VCaP (cell line): ENCODE measurements around the gene SLC12A4.
A peak's percentile ranks its signal among the peaks of the same experiment; 100 is the strongest.

ENCODE experiments used
- H3K27ac ChIP-seq: fragments of 450-650 bp; 2 replicates; pipeline ENCODE4 v1.5.1; 2017
- TF ChIP-seq, protein P1 (sequence below): fragments of 450-650 bp; conservative IDR thresholded peaks from 2 replicates; pipeline ENCODE4 v1.5.1; 2017; ENCODE audit warnings: mild to moderate bottlenecking, moderate library complexity

SLC12A4 gene

DNA sequence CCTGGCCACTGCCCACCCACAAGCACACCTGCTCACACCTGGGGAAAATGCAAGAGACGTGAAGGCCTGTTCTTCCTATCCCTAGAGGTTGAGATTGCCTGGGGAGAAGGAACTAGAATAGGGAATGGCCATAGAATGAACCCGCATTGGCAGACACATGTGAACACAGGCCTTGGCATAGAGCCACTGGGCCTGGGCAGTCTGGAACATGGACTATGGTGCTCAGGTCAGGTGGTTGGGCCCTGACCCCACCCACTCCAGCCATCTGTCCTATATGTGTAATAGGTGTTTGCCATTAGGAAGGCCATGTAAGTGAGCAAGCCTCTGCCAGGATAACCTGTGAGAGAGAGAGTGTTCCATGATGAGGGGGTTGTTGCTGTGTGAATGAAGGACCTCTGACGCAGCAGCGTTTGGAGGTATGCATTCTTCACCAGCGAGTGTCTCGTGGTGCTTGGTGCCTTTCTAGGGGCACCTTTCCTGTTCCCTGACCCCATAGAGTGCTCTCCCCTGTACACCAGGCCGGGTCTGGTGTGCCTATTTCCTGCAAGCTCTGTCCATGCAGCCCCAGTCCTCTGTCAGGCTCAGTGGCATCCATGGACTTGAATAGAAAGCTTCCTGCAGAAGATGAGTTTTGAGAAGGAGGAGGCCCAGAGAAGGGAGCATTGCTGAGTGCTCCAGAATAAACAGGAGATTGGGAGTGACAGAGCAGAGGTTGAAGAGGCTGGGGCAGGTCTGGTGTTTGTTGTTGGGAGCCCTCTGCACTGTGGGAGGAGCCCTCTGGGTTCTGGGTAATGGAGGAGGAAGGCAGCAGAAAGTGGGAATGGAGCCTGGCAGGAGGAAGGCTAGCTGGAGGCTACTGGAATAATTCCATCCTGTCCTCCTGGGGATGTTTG lies 52.4 kb downstream of the SLC12A4 start:
- TF ChIP-seq, protein P1, sequence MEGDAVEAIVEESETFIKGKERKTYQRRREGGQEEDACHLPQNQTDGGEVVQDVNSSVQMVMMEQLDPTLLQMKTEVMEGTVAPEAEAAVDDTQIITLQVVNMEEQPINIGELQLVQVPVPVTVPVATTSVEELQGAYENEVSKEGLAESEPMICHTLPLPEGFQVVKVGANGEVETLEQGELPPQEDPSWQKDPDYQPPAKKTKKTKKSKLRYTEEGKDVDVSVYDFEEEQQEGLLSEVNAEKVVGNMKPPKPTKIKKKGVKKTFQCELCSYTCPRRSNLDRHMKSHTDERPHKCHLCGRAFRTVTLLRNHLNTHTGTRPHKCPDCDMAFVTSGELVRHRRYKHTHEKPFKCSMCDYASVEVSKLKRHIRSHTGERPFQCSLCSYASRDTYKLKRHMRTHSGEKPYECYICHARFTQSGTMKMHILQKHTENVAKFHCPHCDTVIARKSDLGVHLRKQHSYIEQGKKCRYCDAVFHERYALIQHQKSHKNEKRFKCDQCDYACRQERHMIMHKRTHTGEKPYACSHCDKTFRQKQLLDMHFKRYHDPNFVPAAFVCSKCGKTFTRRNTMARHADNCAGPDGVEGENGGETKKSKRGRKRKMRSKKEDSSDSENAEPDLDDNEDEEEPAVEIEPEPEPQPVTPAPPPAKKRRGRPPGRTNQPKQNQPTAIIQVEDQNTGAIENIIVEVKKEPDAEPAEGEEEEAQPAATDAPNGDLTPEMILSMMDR, result no peak
- H3K27ac ChIP-seq, result peak overlapping the region; percentile 32

GRCh38 chr16:67915496-67915769 lies 53.0 kb downstream of the SLC12A4 start:
- peak overlapping the region; percentile 32 for H3K27ac ChIP-seq

- TF ChIP-seq, protein P1, result no peak
Measured at GRCh38 chr16:67914758-67915495, 53.5 kb downstream of the SLC12A4 start.

GRCh38 chr16:67910158-67910557 lies 58.3 kb downstream of the SLC12A4 start:
- TF ChIP-seq, protein P1, result no peak
- no peak overlapping the region for H3K27ac ChIP-seq

More at GRCh38 chr16:67914758-67915495, 53.5 kb downstream of the SLC12A4 start:
- H3K27ac ChIP-seq, result peak overlapping the region; percentile 32

DNA sequence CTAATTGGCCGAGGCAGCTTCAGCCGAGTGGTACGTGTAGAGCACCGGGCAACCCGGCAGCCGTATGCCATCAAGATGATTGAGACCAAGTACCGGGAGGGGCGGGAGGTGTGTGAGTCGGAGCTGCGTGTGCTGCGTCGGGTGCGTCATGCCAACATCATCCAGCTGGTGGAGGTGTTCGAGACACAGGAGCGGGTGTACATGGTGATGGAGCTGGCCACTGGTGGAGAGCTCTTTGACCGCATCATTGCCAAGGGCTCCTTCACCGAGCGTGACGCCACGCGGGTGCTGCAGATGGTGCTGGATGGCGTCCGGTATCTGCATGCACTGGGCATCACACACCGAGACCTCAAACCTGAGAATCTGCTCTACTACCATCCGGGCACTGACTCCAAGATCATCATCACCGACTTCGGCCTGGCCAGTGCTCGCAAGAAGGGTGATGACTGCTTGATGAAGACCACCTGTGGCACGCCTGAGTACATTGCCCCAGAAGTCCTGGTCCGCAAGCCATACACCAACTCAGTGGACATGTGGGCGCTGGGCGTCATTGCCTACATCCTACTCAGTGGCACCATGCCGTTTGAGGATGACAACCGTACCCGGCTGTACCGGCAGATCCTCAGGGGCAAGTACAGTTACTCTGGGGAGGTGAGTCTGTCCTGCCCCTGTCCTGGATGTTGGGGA lies 59.2 kb downstream of the SLC12A4 start:
- TF ChIP-seq, protein P1, result no peak
- H3K27ac ChIP-seq, result no peak overlapping the region

- TF ChIP-seq, protein P1, result no peak
- no peak overlapping the region for H3K27ac ChIP-seq
Measured at GRCh38 chr16:67907397-67908180, 60.8 kb downstream of the SLC12A4 start.

- H3K27ac ChIP-seq, result no peak overlapping the region
- TF ChIP-seq, protein P1, result no peak
Measured at GRCh38 chr16:67902831-67903230, 65.6 kb downstream of the SLC12A4 start.
